OCI-LY3 (cell line): ENCODE data around the gene TM9SF2.

Experiments
- H2AFZ ChIP-seq: fragments of 200-600, 300-600 bp; shearing (Covaris generic); 2 replicates; pipeline ENCODE4 v1.6.0; 2014; ENCODE audit warnings: antibody characterized with exemption, low read depth, low read length
- H3K27ac ChIP-seq: fragments of 200-600, 300-600 bp; sonication (generic); 2 replicates; pipeline ENCODE4 v1.5.1; 2014; ENCODE audit warnings: mild to moderate bottlenecking, low read length, moderate library complexity, mixed read lengths
- H3K27me3 ChIP-seq: fragments of 200-600, 300-600 bp; sonication (generic); 2 replicates; pipeline ENCODE4 v1.6.1; 2014; ENCODE audit warnings: low read depth, low read length, mixed read lengths
- H3K36me3 ChIP-seq: fragments of 200-600, 300-600 bp; sonication (generic); replicated peaks from 2 replicates; pipeline ENCODE3; 2014; ENCODE audit warnings: low read depth, low read length, mixed read lengths
- H3K4me1 ChIP-seq: fragments of 300-600, 200-600 bp; sonication (generic); 2 replicates; pipeline ENCODE4 v1.6.1; 2014; ENCODE audit warnings: low read length, mixed read lengths
- H3K4me2 ChIP-seq: fragments of 200-600, 300-600 bp; sonication (generic); 2 replicates; pipeline ENCODE4 v1.6.1; 2014; ENCODE audit warnings: low read length, mixed read lengths
- H3K4me3 ChIP-seq: fragments of 300-600, 200-600 bp; sonication (generic); 2 replicates; pipeline ENCODE4 v1.5.1; 2014; ENCODE audit warnings: antibody characterized with exemption, mild to moderate bottlenecking, low read length, moderate library complexity
- H3K79me2 ChIP-seq: fragments of 300-600, 200-600 bp; shearing (Covaris generic); 2 replicates; pipeline ENCODE4 v1.6.1; 2014; ENCODE audit warnings: mild to moderate bottlenecking, low read length, mixed read lengths
- H3K9ac ChIP-seq: fragments of 300-600, 200-600 bp; shearing (Covaris generic); 2 replicates; pipeline ENCODE4 v1.6.0; 2014; ENCODE audit warnings: mild to moderate bottlenecking, low read length, moderate library complexity
- H3K9me3 ChIP-seq: fragments of 200-600, 300-600 bp; shearing (Covaris generic); 2 replicates; pipeline ENCODE4 v1.6.1; 2014; ENCODE audit warnings: low read length, mixed read lengths; ENCODE audit not compliant: insufficient read depth
- H4K20me1 ChIP-seq: fragments of 200-600, 300-600 bp; sonication (generic); 2 replicates; pipeline ENCODE4 v1.6.1; 2016; ENCODE audit warnings: low read length, mixed read lengths; ENCODE audit not compliant: insufficient read depth
- CTCF ChIP-seq: fragments of 200-600, 300-600 bp; sonication (generic); IDR thresholded peaks from 2 replicates; pipeline ENCODE4 v1.5.1; 2014; ENCODE audit warnings: antibody characterized with exemption, low read length, low read depth
- EZH2phosphoT487 ChIP-seq: fragments of 200-600 bp; shearing (Covaris generic); IDR thresholded peaks from 2 replicates; pipeline ENCODE4 v1.6.1; 2018; ENCODE audit warnings: antibody characterized with exemption, mixed run types, low read depth

Gene TM9SF2

GRCh38 chr13:99606324-99607066 lies 105.2 kb downstream of the TM9SF2 start, which contains the start of gene CLYBL:
Gene CLYBL (plus strand): TSS chr13:99606690.
- Histone ChIP-seq H3K9me3 (no peaks in the 10 kb centered on the region), H3K4me2 (peak within 1 kb of the TSS; percentile 97), H3K27ac (peak within 1 kb of the TSS; percentile 76), H3K79me2 (peaks cover 23% of the 10 kb centered on the region), H2AFZ (peak within 1 kb of the TSS; percentile 73), H3K9ac (peak within 1 kb of the TSS; percentile 92), H3K4me1 (peaks cover 28% of the 10 kb centered on the region), H4K20me1 (no peaks in the 10 kb centered on the region), H3K36me3 (no peaks in the 10 kb centered on the region), H3K27me3 (no peaks in the 10 kb centered on the region), H3K4me3 (peak within 1 kb of the TSS; percentile 92)
- TF ChIP-seq EZH2phosphoT487: no peak

GRCh38 chr13:99608345-99608744 lies 107.1 kb downstream of the TM9SF2 start:
- Histone ChIP-seq H4K20me1 (no peaks in the 10 kb centered on the region), H3K79me2 (peaks cover 37% of the 10 kb centered on the region), H3K4me2 (no peak overlapping the region), H3K36me3 (no peaks in the 10 kb centered on the region), H3K4me1 (peaks cover 27% of the 10 kb centered on the region), H3K27ac (no peak overlapping the region), H3K9ac (no peak overlapping the region), H2AFZ (no peak overlapping the region), H3K9me3 (no peaks in the 10 kb centered on the region), H3K27me3 (no peaks in the 10 kb centered on the region), H3K4me3 (no peak overlapping the region)
- TF ChIP-seq CTCF (no peak), EZH2phosphoT487 (no peak)

- peaks cover 35% of the 10 kb centered on the region for H3K4me1 ChIP-seq
- peaks cover 54% of the 10 kb centered on the region for H3K79me2 ChIP-seq
- no peak overlapping the region for H3K4me3 ChIP-seq
- H3K4me2 ChIP-seq: peak overlapping the region; percentile 25
- H4K20me1 ChIP-seq: no peaks in the 10 kb centered on the region
- no peaks in the 10 kb centered on the region for H3K36me3 ChIP-seq
- H3K9ac ChIP-seq: no peak overlapping the region
- H3K9me3 ChIP-seq: no peaks in the 10 kb centered on the region
- no peak overlapping the region for H3K27ac ChIP-seq
- TF ChIP-seq EZH2phosphoT487 (no peak), CTCF (peak; percentile 51)
- no peaks in the 10 kb centered on the region for H3K27me3 ChIP-seq
- H2AFZ ChIP-seq: no peak overlapping the region
Measured at GRCh38 chr13:99610702-99611289, 109.5 kb downstream of the TM9SF2 start.
